IPS-15b (cell line): ENCODE data around the gene PLXNA1.

Experiments used
- H3K27me3 ChIP-seq: one replicate; pipeline ENCODE4 v1.6.1; 2013; ENCODE audit warnings: low read length; ENCODE audit not compliant: control insufficient read depth, insufficient read depth
- H3K36me3 ChIP-seq: one replicate; pipeline ENCODE4 v1.6.1; 2013; ENCODE audit warnings: low read length; ENCODE audit not compliant: control insufficient read depth, insufficient read depth
- H3K4me1 ChIP-seq: one replicate; pipeline ENCODE4 v1.6.1; 2013; ENCODE audit warnings: mild to moderate bottlenecking, low read length; ENCODE audit not compliant: control insufficient read depth, insufficient read depth
- H3K4me3 ChIP-seq: one replicate; pipeline ENCODE4 v1.5.1; 2013; ENCODE audit warnings: low read depth, low read length
- H3K9ac ChIP-seq: one replicate; pipeline ENCODE4 v1.6.1; 2013; ENCODE audit warnings: low read depth, mild to moderate bottlenecking, low read length
- H3K9me3 ChIP-seq: one replicate; pipeline ENCODE4 v1.6.1; 2013; ENCODE audit warnings: mild to moderate bottlenecking, low read length; ENCODE audit not compliant: control insufficient read depth, insufficient read depth

PLXNA1 gene

DNA sequence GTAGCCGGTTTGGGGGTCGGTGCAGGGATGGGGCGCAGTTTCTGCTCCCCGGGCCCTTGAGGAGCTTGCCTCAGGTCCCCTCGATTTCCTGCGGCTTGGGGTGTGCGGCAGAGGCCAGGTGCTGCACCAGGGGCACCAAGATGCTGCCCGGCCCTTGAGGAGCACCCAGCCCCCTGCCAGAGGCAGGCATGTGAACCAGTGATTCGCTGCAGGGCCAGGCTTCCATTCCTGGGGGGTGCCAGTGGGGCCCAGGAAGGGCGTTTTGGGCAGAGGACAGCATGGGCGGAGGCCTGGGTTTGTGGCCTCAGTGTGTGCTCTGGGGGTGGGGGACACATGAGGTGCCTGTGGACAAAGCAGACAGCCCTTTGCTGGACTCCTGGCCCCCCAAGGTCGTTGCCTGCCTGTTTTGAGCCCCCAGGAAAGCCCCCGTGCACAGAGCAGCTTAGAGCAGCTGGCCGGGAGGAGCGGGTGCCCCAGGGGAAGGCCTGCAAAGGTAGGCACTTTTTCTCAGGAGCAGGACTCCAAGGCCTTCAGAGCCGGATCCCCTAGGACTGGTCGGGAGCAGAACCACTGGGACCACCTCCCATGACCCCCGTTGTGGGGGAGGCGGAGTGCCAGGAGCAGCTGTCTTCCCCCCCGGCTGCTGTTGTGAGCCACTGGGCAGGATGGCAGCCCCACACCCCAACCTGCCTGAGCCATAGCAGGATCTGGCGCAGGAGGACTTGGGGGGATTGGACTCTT, 1.6 kb downstream of the PLXNA1 start:
- peaks cover 12% of the 10 kb centered on the region for H3K36me3 ChIP-seq
- peaks cover 4% of the 10 kb centered on the region for H3K4me1 ChIP-seq
- H3K27me3 ChIP-seq, result peaks cover 9% of the 10 kb centered on the region
- H3K9me3 ChIP-seq, result no peaks in the 10 kb centered on the region
- peak overlapping the region; percentile 47 for H3K9ac ChIP-seq
- H3K4me3 ChIP-seq, result peak overlapping the region; percentile 52

- H3K36me3 ChIP-seq, result peaks cover 20% of the 10 kb centered on the region
- no peak overlapping the region for H3K4me3 ChIP-seq
- H3K27me3 ChIP-seq, result peaks cover 9% of the 10 kb centered on the region
- no peak overlapping the region for H3K9ac ChIP-seq
- H3K9me3 ChIP-seq, result no peaks in the 10 kb centered on the region
- H3K4me1 ChIP-seq, result peaks cover 4% of the 10 kb centered on the region
Measured at GRCh38 chr3:126985132-126985985, 2.4 kb downstream of the PLXNA1 start.

GRCh38 chr3:126986001-126986400, 3.1 kb downstream of the PLXNA1 start:
- peaks cover 27% of the 10 kb centered on the region for H3K36me3 ChIP-seq
- H3K27me3 ChIP-seq, result peaks cover 9% of the 10 kb centered on the region
- H3K9me3 ChIP-seq, result no peaks in the 10 kb centered on the region
- no peak overlapping the region for H3K9ac ChIP-seq
- no peak overlapping the region for H3K4me3 ChIP-seq
- H3K4me1 ChIP-seq, result peaks cover 4% of the 10 kb centered on the region

DNA sequence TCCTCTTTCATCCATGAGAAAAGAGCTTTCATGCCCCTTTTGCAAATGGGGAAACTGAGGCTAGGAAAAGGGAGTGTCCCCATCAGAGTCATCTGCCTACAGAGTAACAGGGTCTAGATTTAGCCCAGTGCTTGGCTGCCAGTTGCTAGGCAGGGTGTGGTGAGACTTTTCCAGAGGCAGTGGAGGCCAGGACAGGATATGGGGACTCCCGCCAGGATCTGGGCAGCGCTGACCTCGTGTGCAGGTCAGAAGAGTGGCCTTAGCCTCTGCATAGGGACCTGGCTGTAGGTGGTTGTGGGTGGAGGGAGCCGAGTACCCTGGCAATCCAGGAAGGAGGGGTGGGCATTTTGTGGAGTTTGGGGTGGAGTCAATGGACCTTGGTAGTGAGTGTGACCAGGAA, 4.2 kb downstream of the PLXNA1 start:
- Histone ChIP-seq H3K9ac (no peak overlapping the region), H3K9me3 (no peaks in the 10 kb centered on the region), H3K4me3 (no peak overlapping the region), H3K4me1 (no peaks in the 10 kb centered on the region), H3K27me3 (peaks cover under 1% of the 10 kb centered on the region), H3K36me3 (peaks cover 37% of the 10 kb centered on the region)

DNA sequence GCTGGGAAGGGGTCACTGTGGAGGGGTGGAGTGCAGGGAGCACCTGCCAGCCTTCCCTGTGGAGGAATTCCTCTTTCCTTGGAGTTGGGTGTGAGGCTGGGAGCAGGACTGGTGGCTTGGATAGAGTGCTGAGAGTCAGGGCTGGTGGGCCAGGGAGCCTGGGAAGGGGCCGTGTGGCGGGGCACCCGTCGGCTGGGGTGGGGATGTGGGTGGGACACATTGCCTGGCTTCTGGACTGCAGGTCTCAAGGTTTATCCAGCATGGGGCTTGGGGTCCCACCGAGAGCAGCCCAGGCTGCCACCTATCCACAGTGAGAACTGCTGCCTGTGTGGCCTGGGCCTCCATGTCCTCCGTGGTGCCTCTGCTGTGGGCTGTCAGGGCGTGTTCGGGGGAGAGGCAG, 4.7 kb downstream of the PLXNA1 start:
- no peak overlapping the region for H3K4me3 ChIP-seq
- no peaks in the 10 kb centered on the region for H3K4me1 ChIP-seq
- peaks cover 38% of the 10 kb centered on the region for H3K36me3 ChIP-seq
- H3K9me3 ChIP-seq, result no peaks in the 10 kb centered on the region
- H3K9ac ChIP-seq, result no peak overlapping the region
- H3K27me3 ChIP-seq, result no peaks in the 10 kb centered on the region

GRCh38 chr3:126988451-126989021, 5.6 kb downstream of the PLXNA1 start:
- Histone ChIP-seq H3K4me3 (no peak overlapping the region), H3K9ac (no peak overlapping the region), H3K27me3 (no peaks in the 10 kb centered on the region), H3K4me1 (no peaks in the 10 kb centered on the region), H3K9me3 (no peaks in the 10 kb centered on the region), H3K36me3 (peaks cover 43% of the 10 kb centered on the region)

- H3K9ac ChIP-seq, result no peak overlapping the region
Measured at GRCh38 chr3:126989316-126990023, 6.6 kb downstream of the PLXNA1 start.

DNA sequence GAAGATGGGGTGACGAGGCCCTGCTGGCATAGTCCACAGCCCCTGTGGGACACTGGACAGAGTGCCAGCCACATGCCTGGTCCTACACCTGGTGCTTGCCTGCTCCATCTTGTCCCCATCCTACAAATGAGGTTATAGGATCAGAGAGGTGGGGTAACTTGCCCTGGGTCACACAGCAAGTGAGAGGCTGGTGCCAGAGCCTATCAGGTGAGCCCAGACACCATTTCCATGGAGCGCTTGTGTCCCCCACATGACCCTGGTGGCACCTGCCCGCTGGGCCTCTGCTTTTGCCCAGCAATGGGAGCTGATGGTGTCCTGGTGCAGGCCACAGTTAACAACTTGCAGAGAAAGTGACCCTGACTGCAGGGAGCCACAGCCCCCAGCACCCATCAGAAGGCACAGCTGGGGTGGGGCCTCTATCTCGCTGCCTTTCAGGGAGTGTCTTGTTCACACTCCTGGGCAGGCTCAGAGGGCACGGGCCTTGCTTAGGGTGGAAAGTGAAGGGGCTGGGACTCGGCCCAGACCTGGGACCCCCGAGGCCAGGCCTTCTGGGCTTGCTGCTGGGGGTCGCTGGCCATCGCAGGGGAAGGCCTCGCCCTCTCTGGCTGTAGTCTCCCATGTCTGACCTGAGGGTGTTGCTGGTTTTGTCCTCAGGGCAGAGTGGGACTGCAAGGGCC, 7.2 kb downstream of the PLXNA1 start:
- H3K9me3 ChIP-seq, result no peaks in the 10 kb centered on the region
- no peaks in the 10 kb centered on the region for H3K4me1 ChIP-seq
- H3K4me3 ChIP-seq, result no peak overlapping the region
- H3K27me3 ChIP-seq, result no peaks in the 10 kb centered on the region
- peaks cover 52% of the 10 kb centered on the region for H3K36me3 ChIP-seq
- H3K9ac ChIP-seq, result no peak overlapping the region

More at GRCh38 chr3:126989316-126990023, 6.6 kb downstream of the PLXNA1 start:
- Histone ChIP-seq H3K9me3 (no peaks in the 10 kb centered on the region), H3K4me3 (no peak overlapping the region), H3K4me1 (no peaks in the 10 kb centered on the region), H3K36me3 (peaks cover 47% of the 10 kb centered on the region), H3K27me3 (no peaks in the 10 kb centered on the region)

- Histone ChIP-seq H3K9me3 (no peaks in the 10 kb centered on the region), H3K36me3 (peaks cover 52% of the 10 kb centered on the region), H3K27me3 (no peaks in the 10 kb centered on the region), H3K9ac (no peak overlapping the region), H3K4me1 (no peaks in the 10 kb centered on the region), H3K4me3 (no peak overlapping the region)
Measured at GRCh38 chr3:126990890-126991289, 8.0 kb downstream of the PLXNA1 start.

DNA sequence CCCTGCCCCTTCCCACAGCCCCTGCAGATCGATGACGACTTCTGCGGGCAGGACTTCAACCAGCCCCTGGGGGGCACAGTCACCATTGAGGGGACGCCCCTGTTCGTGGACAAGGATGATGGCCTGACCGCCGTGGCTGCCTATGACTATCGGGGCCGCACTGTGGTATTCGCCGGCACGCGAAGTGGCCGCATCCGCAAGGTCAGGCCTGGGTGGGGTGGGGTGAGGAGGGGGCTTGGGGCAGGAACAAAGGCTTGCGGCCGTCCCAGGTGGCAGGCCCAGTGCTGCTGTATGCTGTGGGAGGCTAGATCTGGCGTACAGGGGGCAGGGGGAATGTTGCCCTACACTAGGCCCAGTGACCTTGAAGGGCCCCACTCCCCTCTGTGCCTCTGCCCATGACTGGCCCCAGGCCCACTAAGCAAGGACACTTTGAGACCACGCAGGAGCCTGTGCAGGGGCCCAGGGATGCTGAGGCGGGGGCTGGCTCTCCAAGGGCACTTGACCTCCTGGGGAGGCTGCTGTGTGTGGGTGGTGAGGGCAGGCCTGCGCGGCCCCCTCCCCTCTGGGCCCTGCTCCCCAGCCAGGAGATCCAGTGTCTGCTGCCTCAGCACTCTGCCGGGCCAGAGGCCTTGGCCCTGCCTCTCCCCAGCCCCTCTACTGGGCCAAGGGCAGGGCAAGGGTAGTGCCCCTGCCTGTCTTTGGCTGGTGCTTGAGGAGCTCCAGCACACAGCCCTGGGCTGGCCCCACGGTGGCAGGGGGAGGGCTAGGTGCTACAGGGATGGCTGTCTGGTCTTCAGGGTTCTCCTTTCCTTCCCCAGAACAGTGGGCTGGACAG, 8.7 kb downstream of the PLXNA1 start:
- Histone ChIP-seq H3K4me1 (no peaks in the 10 kb centered on the region), H3K9me3 (no peaks in the 10 kb centered on the region), H3K27me3 (no peaks in the 10 kb centered on the region), H3K4me3 (no peak overlapping the region), H3K36me3 (peaks cover 52% of the 10 kb centered on the region), H3K9ac (no peak overlapping the region)
